Natural killer cell (primary cell): Measurements from ENCODE around the gene FCRLA. TPM values are rescaled to one million over a fixed set of nuclear protein-coding genes. Genes with fewer than 3 reads are reported as not detected.

Experiments
- ATAC-seq, 3 donors: fragments of 150-1000 bp in 2 of 3; fragments of 200-7000 bp in 1 of 3; cut with Tn5 transposase; 1 replicate in 1 of 3; 2 replicates in 2 of 3; pipeline ENCODE4 v1.10.0; 2021; ENCODE audit warnings: mild to moderate bottlenecking in 2 of 3, moderate library complexity in 2 of 3
- DNase-seq, 2 donors: peaks; one replicate each; pipeline versions ENCODE4 v3.0.0 to v3.0.0-alpha.2; 2013 to 2021; ENCODE audit warnings: mixed read lengths in 1 of 2
- H3K27ac ChIP-seq: one replicate; pipeline ENCODE4 v1.5.1; 2013; ENCODE audit warnings: mild to moderate bottlenecking, low read length
- H3K27me3 ChIP-seq: one replicate; pipeline ENCODE4 v1.6.1; 2013; ENCODE audit warnings: low read length; ENCODE audit not compliant: control insufficient read depth, insufficient read depth
- H3K36me3 ChIP-seq: one replicate; pipeline ENCODE4 v1.6.1; 2013; ENCODE audit warnings: low read length; ENCODE audit not compliant: control insufficient read depth, insufficient read depth
- H3K4me1 ChIP-seq: one replicate; pipeline ENCODE4 v1.6.1; 2013; ENCODE audit warnings: low read length; ENCODE audit not compliant: control insufficient read depth, insufficient read depth
- H3K4me3 ChIP-seq: one replicate; pipeline ENCODE4 v1.5.1; 2013; ENCODE audit warnings: low read length
- H3K9me3 ChIP-seq: one replicate; pipeline ENCODE4 v1.6.1; 2013; ENCODE audit warnings: low read length; ENCODE audit not compliant: control insufficient read depth, insufficient read depth
- H3K27ac Mint-ChIP-seq, 2 donors: one replicate each; pipeline ENCODE4 v1.8.0; 2022; ENCODE audit warnings: mild to moderate bottlenecking in 2 of 2, mixed read lengths in 2 of 2, moderate library complexity in 1 of 2
- H3K27me3 Mint-ChIP-seq, 2 donors: one replicate each; pipeline ENCODE4 v1.8.0; 2022; ENCODE audit warnings: low read depth in 2 of 2, mixed read lengths in 2 of 2
- H3K36me3 Mint-ChIP-seq: one replicate; pipeline ENCODE4 v1.8.0; 2022; ENCODE audit warnings: mixed read lengths
- H3K4me1 Mint-ChIP-seq, 2 donors: one replicate each; pipeline ENCODE4 v1.8.0; 2022; ENCODE audit warnings: mixed read lengths in 2 of 2
- H3K4me3 Mint-ChIP-seq: one replicate; pipeline ENCODE4 v1.8.0; 2022; ENCODE audit warnings: mild to moderate bottlenecking, moderate library complexity, mixed read lengths
- H3K9me3 Mint-ChIP-seq, 2 donors: one replicate each; pipeline ENCODE4 v1.8.0; 2022; ENCODE audit warnings: mixed read lengths in 2 of 2
- CTCF ChIP-seq: fragments of 200-600 bp; IDR thresholded peaks from one replicate; pipeline ENCODE4 v1.8.0; 2022; ENCODE audit warnings: antibody characterized with exemption
- WGBS: methylation state at CpG from one replicate; pipeline ENCODE4 v1.1.7; 2013; ENCODE audit warnings: missing lambda C conversion rate; ENCODE audit not compliant: insufficient coverage; 5-methylcytosine and 5-hydroxymethylcytosine counted together
- intact Hi-C: fragments of 100-400 bp; cut with micrococcal nuclease; formaldehyde crosslinking; loops from one replicate; pipeline ENCODE4 v1.14.2; 2022
- total RNA-seq, 4 donors: library from RNA; stranded (reverse); fragments of 120-200 nt in 1 of 4; gene quantifications; one replicate each; pipeline versions ENCODE4 v1.2.3 to v1.2.4, GENCODE V29; 2013 to 2022

Gene FCRLA
- total RNA-seq, 3 donors from 2014 or later (not counting 1 experiment from before 2014, with no cell fraction given), result 0.41 to 0.90 (median 0.80) TPM

GRCh38 chr1:161720956-161721737 is 14.1 kb downstream of the FCRLA start, which contains the start of gene FCRLB:
Gene FCRLB (plus strand): TSS chr1:161721544. CDS start chr1:161722673, 1,129 bp downstream.
- no peak for ATAC-seq
- Histone ChIP-seq H3K4me3 (no peak within 1 kb of the TSS), H3K36me3 (no peaks in the 10 kb centered on the region), H3K27me3 (no peaks in the 10 kb centered on the region), H3K4me1 (peaks cover 22% of the 10 kb centered on the region), H3K27ac (no peak within 1 kb of the TSS), H3K9me3 (no peaks in the 10 kb centered on the region)
- Mint-ChIP-seq H3K4me1 (peaks cover 33 to 57% of the 10 kb centered on the region in 2 donors), H3K36me3 (no peaks in the 10 kb centered on the region), H3K27me3 (peaks cover 0 to 3% of the 10 kb centered on the region in 2 donors), H3K9me3 (no peaks in the 10 kb centered on the region), H3K4me3 (no peak within 1 kb of the TSS), H3K27ac (no peak within 1 kb of the TSS)
- intact Hi-C loops, result loop anchor here (10.0 kb wide), 1 partner anchor 176 kb away; the partner anchor contains the start of gene FCGR3A
- TF ChIP-seq CTCF, result no peak
- 72% methylated on average over 3 of the region's 4 CpGs for whole genome bisulfite sequencing
- DNase-seq, result no peak

GRCh38 chr1:161721738-161722343 is 14.8 kb downstream of the FCRLA start:
- peaks cover 23% of the 10 kb centered on the region for H3K4me1 ChIP-seq

GRCh38 chr1:161722406-161722805 is 15.4 kb downstream of the FCRLA start:
- H3K27me3 ChIP-seq, result no peaks in the 10 kb centered on the region
- no peaks in the 10 kb centered on the region for H3K9me3 ChIP-seq
- Mint-ChIP-seq H3K36me3 (no peaks in the 10 kb centered on the region), H3K4me3 (no peak overlapping the region), H3K27me3 (no peaks in the 10 kb centered on the region), H3K4me1 (peaks cover 36 to 60% of the 10 kb centered on the region in 2 donors), H3K27ac (no peak overlapping the region), H3K9me3 (no peaks in the 10 kb centered on the region)
- no peaks in the 10 kb centered on the region for H3K36me3 ChIP-seq
- 100% methylated on average over 1 of the region's 1 CpG for WGBS
- intact Hi-C loops, result loop anchor here (10.0 kb wide), 1 partner anchor 178 kb away; the partner anchor contains the start of gene FCGR3A
- H3K27ac ChIP-seq, result no peak overlapping the region
- no peak for TF ChIP-seq CTCF
- DNase-seq (no peak), ATAC-seq (no peak)
- H3K4me3 ChIP-seq, result no peak overlapping the region
- peaks cover 27% of the 10 kb centered on the region for H3K4me1 ChIP-seq

More at GRCh38 chr1:161721738-161722343, 14.8 kb downstream of the FCRLA start:
- intact Hi-C loops, result loop anchor here (10.0 kb wide), 1 partner anchor 177 kb away; the partner anchor contains the start of gene FCGR3A
- H3K4me3 Mint-ChIP-seq, result no peak overlapping the region
- no peaks in the 10 kb centered on the region for H3K36me3 Mint-ChIP-seq
- no peaks in the 10 kb centered on the region for H3K9me3 Mint-ChIP-seq
- Histone ChIP-seq H3K27ac (no peak overlapping the region), H3K36me3 (no peaks in the 10 kb centered on the region), H3K9me3 (no peaks in the 10 kb centered on the region), H3K4me3 (no peak overlapping the region), H3K27me3 (no peaks in the 10 kb centered on the region)
- H3K4me1 Mint-ChIP-seq, result peaks cover 35 to 59% of the 10 kb centered on the region in 2 donors
- no peak for ATAC-seq
- peaks cover 0 to 3% of the 10 kb centered on the region in 2 donors for H3K27me3 Mint-ChIP-seq
- TF ChIP-seq CTCF, result no peak
- 71% methylated on average over 8 of the region's 8 CpGs for WGBS
- H3K27ac Mint-ChIP-seq, result no peak overlapping the region
- no peak for DNase-seq
